HL-60 (cell line): ENCODE measurements around the gene MORF4L2.

Experiments
- CTCF ChIP-seq: IDR thresholded peaks from one replicate; pipeline ENCODE4 v1.5.1; 2011; ENCODE audit warnings: low read length, control low read depth, inconsistent platforms; ENCODE audit not compliant: insufficient read depth
- GABPA ChIP-seq: IDR thresholded peaks from 2 replicates; pipeline ENCODE4 v1.6.1; 2012; ENCODE audit warnings: low read depth
- POLR2AphosphoS5 ChIP-seq: IDR thresholded peaks from 2 replicates; pipeline ENCODE4 v1.6.1; 2012; ENCODE audit warnings: low read depth
- REST ChIP-seq: IDR thresholded peaks from 2 replicates; pipeline ENCODE4 v1.6.1; 2012; ENCODE audit warnings: low read depth; ENCODE audit not compliant: insufficient replicate concordance
- SPI1 ChIP-seq: IDR thresholded peaks from 2 replicates; pipeline ENCODE4 v1.6.1; 2012; ENCODE audit warnings: low read depth, mild to moderate bottlenecking, borderline replicate concordance

GRCh38 chrX:103678199-103678993 is 8.1 kb downstream of the MORF4L2 start:
- no peak for TF ChIP-seq CTCF
- no peak for TF ChIP-seq SPI1
- TF ChIP-seq POLR2AphosphoS5: no peak
- no peak for TF ChIP-seq GABPA
- TF ChIP-seq REST: no peak
